ENCODE data around the gene ZNF609. TPM values are rescaled to one million over a fixed set of nuclear protein-coding genes. Genes with fewer than 3 reads are reported as not detected.

The ZNF609 gene
- total RNA-seq, 1 experiment from 2014 or later: 31.0 TPM

GRCh38 chr15:64710676-64711428 is 250.5 kb downstream of the ZNF609 start:
- intact Hi-C loops (cut with micrococcal nuclease): no loop called here
- Histone ChIP-seq H3K79me2 (ENCODE audit: insufficient read depth, low read length) (no peaks in the 10 kb centered on the region), H3K27ac (ENCODE audit: low read depth, low read length) (no peak overlapping the region), H3K9ac (ENCODE audit: low read length) (no peak overlapping the region), H3K4me3 (replicated peaks in 1 of 2; ENCODE audit: low read depth in 1 of 2, low read length in 2 of 2) (no peak overlapping the region), H3K9me2 (ENCODE audit: insufficient read depth) (no peaks in the 10 kb centered on the region), H2AFZ (ENCODE audit: low read depth, low read length, poor library complexity, severe bottlenecking) (no peak overlapping the region), H3K4me2 (ENCODE audit: low read length) (no peak overlapping the region), H3K27me3 (ENCODE audit: insufficient read depth, low read length) (no peaks in the 10 kb centered on the region), H3K36me3 (ENCODE audit: control insufficient read depth in 1 of 2, insufficient read depth in 2 of 2, low read length in 2 of 2) (no peaks in the 10 kb centered on the region), H3K9me3 (ENCODE audit: control insufficient read depth in 1 of 2, insufficient read depth in 1 of 2, low read depth in 1 of 2, low read length in 2 of 2) (no peaks in the 10 kb centered on the region), H3K4me1 (ENCODE audit: control insufficient read depth in 1 of 2, insufficient read depth in 2 of 2, low read length in 2 of 2) (no peaks in the 10 kb centered on the region), H4K20me1 (ENCODE audit: insufficient read depth) (no peaks in the 10 kb centered on the region)
- no peak for TF ChIP-seq POLR2A (IDR thresholded peaks at IDR 0.05; ENCODE audit: borderline replicate concordance, extremely low read depth, insufficient read depth, insufficient read length)
- no peak for TF ChIP-seq EZH2 (IDR thresholded peaks at IDR 0.05)
- no peak for TF ChIP-seq RAD21 (IDR thresholded peaks at IDR 0.05; ENCODE audit: low read depth)
- no peak for TF ChIP-seq JUND (IDR thresholded peaks at IDR 0.05)
- no peak for TF ChIP-seq POLR2AphosphoS5 (IDR thresholded peaks at IDR 0.05; ENCODE audit: low read depth, low read length)
- TF ChIP-seq ATF3 (IDR thresholded peaks at IDR 0.05): no peak
- no peak for TF ChIP-seq EZH2phosphoT487 (IDR thresholded peaks at IDR 0.05; ENCODE audit: borderline replicate concordance)
- no peak for TF ChIP-seq YY1 (IDR thresholded peaks at IDR 0.05; ENCODE audit: extremely low read depth, insufficient replicate concordance, low read depth, low read length)
- no peak for TF ChIP-seq REST (IDR thresholded peaks at IDR 0.05; ENCODE audit: low read depth)
- no TSS peak for BruUV-seq (replicated peaks)
- CTCF ChIA-PET: no interaction called here
- RAD21 ChIA-PET (ENCODE audit: low non-redundant PET in 1 of 2, low total read pairs in 2 of 2, uncharacterized antibody in 2 of 2, unreplicated experiment in 2 of 2): interaction anchor here in 1 of 2 experiments (1.0 to 1.3 kb wide), 2 partner anchors 17 to 130 kb away, joined by 3 to 4 read pairs; no protein-coding TSS in a partner anchor
- POLR2A ChIA-PET: no interaction called here
- ATAC-seq: no peak
- DNase-seq (ENCODE audit: low read depth, low spot score): no peak
